ENCODE measurements around the gene CATSPERD.

The CATSPERD gene

DNA sequence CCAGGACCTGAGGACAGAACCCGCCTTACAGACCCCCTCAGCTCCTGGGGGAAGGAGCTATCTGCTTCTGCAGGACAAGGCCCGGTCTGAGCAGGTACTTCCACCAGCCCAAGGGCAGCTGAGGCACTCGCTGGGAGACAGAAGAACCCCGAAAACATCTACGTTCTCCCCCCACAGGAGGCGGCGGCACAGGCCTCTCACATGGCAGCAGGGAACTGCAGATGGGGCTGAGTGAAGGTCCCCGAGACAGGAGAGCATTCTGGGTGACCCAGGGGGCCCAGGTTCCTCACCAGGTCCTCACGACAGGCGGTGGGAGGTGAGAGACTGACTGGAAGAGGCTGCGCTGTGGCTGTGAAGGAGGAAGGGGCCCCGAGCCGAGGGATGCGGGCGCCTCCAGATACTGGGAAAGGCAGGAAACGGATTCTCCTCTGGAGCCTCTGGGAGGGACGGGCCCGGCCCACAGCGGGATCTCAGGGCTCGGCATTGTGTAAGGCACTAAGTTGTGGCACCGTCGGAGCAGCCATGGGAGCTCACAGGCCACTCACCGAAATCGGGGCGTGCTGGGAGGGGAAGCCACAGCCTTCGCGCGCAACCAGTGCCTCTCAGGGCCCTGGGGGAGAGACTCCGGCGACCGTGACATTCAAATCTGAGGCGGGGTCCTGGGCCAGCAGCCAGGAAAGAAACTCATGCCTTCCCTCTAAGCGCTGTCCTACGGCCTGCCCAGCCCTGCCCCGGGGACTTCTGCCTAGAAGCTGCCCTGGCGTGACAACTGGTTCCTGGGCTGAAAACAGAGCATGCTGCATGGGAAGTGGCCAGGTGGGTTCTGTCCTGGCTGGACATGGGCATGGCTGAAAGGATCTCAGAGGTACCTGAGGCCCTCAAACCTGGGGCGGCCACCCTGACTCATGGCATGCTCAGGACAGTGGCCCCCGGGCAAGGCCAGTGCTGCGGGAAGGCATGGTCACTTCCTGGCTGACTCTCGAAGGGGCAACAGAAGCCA, 16.3 kb upstream of the CATSPERD start:
- Histone ChIP-seq H3K4me1 (ENCODE audit: insufficient read depth, poor library complexity, severe bottlenecking) (no peaks in the 10 kb centered on the region), H3K27me3 (ENCODE audit: insufficient read depth, poor library complexity, severe bottlenecking) (no peaks in the 10 kb centered on the region), H3K4me3 (ENCODE audit: severe bottlenecking) (no peak overlapping the region), H3K9me3 (ENCODE audit: severe bottlenecking) (no peaks in the 10 kb centered on the region), H3K36me3 (ENCODE audit: low read depth) (peaks cover 66% of the 10 kb centered on the region), H3K27ac (ENCODE audit: poor library complexity, severe bottlenecking) (no peak overlapping the region)
- TF ChIP-seq, protein P1, sequence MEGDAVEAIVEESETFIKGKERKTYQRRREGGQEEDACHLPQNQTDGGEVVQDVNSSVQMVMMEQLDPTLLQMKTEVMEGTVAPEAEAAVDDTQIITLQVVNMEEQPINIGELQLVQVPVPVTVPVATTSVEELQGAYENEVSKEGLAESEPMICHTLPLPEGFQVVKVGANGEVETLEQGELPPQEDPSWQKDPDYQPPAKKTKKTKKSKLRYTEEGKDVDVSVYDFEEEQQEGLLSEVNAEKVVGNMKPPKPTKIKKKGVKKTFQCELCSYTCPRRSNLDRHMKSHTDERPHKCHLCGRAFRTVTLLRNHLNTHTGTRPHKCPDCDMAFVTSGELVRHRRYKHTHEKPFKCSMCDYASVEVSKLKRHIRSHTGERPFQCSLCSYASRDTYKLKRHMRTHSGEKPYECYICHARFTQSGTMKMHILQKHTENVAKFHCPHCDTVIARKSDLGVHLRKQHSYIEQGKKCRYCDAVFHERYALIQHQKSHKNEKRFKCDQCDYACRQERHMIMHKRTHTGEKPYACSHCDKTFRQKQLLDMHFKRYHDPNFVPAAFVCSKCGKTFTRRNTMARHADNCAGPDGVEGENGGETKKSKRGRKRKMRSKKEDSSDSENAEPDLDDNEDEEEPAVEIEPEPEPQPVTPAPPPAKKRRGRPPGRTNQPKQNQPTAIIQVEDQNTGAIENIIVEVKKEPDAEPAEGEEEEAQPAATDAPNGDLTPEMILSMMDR (IDR thresholded peaks at IDR 0.05; ENCODE audit: poor library complexity, severe bottlenecking), result no peak
- ATAC-seq (ENCODE audit: low read depth) (no peak), DNase-seq (ENCODE audit: low spot score) (no peak)

DNA sequence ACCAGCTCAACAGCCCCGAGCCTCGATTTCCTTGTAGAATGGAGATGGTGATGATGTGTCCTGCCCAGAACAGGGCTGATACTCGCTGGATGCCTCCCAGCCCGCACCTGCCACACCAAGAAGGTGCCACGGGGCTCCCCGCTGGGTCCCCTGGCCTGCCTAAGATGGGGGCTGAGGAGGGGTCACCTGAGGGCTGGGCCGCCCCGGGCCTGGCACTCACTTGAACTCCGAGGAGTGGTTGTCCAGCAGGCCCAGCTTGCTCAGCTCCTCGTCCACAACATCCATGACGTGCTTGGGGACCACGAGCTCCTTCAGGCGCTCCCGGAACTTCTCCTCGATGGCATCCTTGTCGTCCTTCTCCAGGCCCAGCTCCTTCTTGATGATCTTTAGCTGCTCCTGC, 14.9 kb upstream of the CATSPERD start:
- no peaks in the 10 kb centered on the region for H3K27me3 ChIP-seq (ENCODE audit: insufficient read depth, poor library complexity, severe bottlenecking)
- no peaks in the 10 kb centered on the region for H3K9me3 ChIP-seq (ENCODE audit: severe bottlenecking)
- peaks cover 61% of the 10 kb centered on the region for H3K36me3 ChIP-seq (ENCODE audit: low read depth)
- TF ChIP-seq, protein P1 (IDR thresholded peaks at IDR 0.05; ENCODE audit: poor library complexity, severe bottlenecking), result no peak
- H3K4me1 ChIP-seq (ENCODE audit: insufficient read depth, poor library complexity, severe bottlenecking), result no peaks in the 10 kb centered on the region
- H3K27ac ChIP-seq (ENCODE audit: poor library complexity, severe bottlenecking), result no peak overlapping the region
- ATAC-seq (ENCODE audit: low read depth) (no peak), DNase-seq (ENCODE audit: low spot score) (no peak)
- no peak overlapping the region for H3K4me3 ChIP-seq (ENCODE audit: severe bottlenecking)

DNA sequence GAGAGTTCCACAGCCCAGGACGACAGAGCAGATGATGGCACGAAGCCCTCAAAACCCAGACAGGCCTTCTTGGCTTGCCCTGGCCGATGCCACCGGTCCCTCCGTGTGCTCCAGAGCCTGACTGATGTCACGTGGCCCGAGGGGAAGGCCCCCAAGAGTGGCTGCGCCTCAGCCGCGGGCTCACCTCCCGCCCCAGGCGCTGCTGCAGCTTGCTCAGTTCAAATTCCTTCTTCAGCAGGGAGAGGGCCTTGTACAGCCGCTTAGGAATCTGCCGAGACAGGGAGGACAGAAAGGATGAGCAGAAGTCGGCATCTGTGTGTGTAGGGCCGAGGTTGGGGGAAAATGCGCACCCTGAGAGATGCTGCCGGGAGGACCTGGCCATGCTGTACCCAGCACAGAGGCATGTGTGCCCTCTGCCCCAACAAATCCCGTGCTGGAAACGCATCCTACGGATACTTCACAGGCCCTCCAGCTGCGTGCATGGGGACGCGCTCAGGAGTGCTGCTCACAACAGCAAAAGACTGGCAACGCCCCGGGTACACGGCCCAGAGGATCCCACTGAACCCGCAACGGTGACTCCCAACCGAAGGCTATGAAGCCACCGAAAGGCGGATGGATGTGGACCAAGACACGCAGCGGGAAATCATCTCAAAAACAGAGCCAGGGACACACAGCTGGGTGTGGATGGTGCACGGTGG, 13.4 kb upstream of the CATSPERD start:
- Histone ChIP-seq H3K4me1 (ENCODE audit: insufficient read depth, poor library complexity, severe bottlenecking) (no peaks in the 10 kb centered on the region), H3K9me3 (ENCODE audit: severe bottlenecking) (no peaks in the 10 kb centered on the region), H3K27ac (ENCODE audit: poor library complexity, severe bottlenecking) (no peak overlapping the region), H3K27me3 (ENCODE audit: insufficient read depth, poor library complexity, severe bottlenecking) (no peaks in the 10 kb centered on the region), H3K36me3 (ENCODE audit: low read depth) (peaks cover 64% of the 10 kb centered on the region), H3K4me3 (ENCODE audit: severe bottlenecking) (no peak overlapping the region)
- DNase-seq (ENCODE audit: low spot score) (no peak), ATAC-seq (ENCODE audit: low read depth) (no peak)
- TF ChIP-seq, protein P1 (IDR thresholded peaks at IDR 0.05; ENCODE audit: poor library complexity, severe bottlenecking), result no peak

DNA sequence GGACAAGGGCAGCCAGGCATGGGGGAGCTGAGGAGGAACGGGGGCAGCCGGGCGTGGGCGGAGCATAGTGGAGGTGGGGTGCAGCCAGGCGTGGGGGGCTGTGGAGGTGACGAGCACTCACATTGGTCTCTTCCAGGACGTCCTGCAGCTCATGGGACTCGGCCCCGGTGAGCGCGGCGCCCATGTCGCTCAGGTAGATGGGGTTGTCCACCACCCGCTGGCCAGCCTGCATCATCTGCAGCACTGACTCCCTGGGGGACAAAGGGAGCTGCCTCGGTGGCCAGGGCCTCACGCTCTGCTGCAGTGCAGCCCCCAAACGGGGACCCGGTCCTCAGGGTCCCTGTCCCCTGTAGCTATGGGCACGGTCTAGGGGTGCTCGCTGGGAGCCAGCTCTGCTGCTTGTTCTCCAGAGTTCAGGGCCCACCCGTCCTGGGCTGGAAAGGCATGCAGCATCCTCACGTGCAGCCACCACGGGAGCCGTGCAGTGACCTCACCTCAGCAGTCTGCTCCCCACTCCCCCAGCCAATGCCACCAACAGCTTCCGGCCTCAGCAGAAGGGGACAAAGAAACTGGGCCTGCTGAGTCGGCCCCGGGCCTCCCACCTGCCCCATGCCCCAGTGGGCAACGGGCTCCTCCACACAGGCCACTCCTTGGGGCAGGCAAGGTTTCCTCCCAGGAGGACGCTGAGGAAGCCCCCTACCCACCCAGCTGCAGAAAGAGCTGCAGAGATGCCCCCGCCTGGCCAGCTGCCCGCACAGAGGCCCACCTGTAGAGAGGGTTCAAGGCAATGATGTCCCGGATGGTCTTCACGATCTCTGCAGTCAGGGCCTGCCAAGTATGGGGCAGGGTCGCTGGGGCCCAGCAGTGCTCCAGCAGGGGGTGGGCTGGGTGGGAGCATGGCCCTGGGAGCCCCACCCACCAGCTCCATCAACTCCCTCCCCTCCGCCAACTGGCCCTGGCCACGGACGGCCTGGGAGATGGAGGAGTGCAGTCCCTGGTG, 12.6 kb upstream of the CATSPERD start:
- Histone ChIP-seq H3K4me1 (ENCODE audit: insufficient read depth, poor library complexity, severe bottlenecking) (no peaks in the 10 kb centered on the region), H3K9me3 (ENCODE audit: severe bottlenecking) (no peaks in the 10 kb centered on the region), H3K27me3 (ENCODE audit: insufficient read depth, poor library complexity, severe bottlenecking) (no peaks in the 10 kb centered on the region), H3K4me3 (ENCODE audit: severe bottlenecking) (no peak overlapping the region), H3K27ac (ENCODE audit: poor library complexity, severe bottlenecking) (no peak overlapping the region), H3K36me3 (ENCODE audit: low read depth) (peaks cover 72% of the 10 kb centered on the region)
- TF ChIP-seq, protein P1 (IDR thresholded peaks at IDR 0.05; ENCODE audit: poor library complexity, severe bottlenecking), result no peak
- no peak; the same call in 2 of the 3 replicates for ATAC-seq (ENCODE audit: low read depth)
- no peak for DNase-seq (ENCODE audit: low spot score)
